Measurements from ENCODE around the gene PRPSAP1.
A peak's percentile ranks its signal among the peaks of the same experiment; 100 is the strongest.

PRPSAP1 gene

DNA sequence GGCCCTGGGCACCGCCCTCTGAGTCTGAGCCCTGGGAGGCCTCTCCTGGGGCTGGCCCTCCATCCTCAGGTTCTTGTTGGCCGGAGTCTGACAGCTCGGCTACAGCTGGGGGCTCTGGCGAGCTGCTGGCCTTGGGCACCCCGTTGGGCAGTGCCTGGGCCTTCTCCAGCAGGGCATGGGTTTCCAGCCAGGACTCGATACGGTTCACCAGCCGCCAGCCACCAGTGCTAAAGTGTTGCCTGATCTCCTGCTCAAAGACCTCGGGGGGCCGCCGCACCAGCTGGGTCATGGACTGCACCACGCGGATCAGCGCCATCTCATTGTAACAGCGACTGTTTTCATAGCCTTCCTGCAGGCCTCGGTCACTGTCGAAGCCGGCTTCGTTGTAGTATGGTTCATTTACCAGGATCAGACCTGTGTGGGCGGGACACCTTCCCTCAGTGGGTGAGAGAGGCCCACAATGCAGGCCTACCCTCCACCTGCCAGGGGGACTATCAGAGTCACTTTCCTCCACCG is 37.5 kb upstream of the PRPSAP1 start:
- Histone ChIP-seq H3K4me1 (ENCODE audit: control insufficient read depth, insufficient read depth, low read length) (no peaks in the 10 kb centered on the region), H3K4me3 (ENCODE audit: low read depth, low read length) (no peak overlapping the region), H3K9me3 (ENCODE audit: control insufficient read depth, insufficient read depth, low read depth, low read length) (no peaks in the 10 kb centered on the region), H3K36me3 (ENCODE audit: control insufficient read depth in 2 of 2, insufficient read depth in 1 of 2, low read length in 2 of 2) (peaks cover 3 to 72% of the 10 kb centered on the region in 2 experiments; a peak in 2 of 3 replicates), H3K27ac (ENCODE audit: extremely low read depth, low read depth, low read length) (no peak overlapping the region)
- CTCF ChIA-PET = interaction anchor here (0.5 to 3.0 kb wide), 5 partner anchors 13 to 88 kb away, joined by 3 to 13 read pairs (median 3); no protein-coding TSS in a partner anchor
- TF ChIP-seq ZBTB1 (tag by site-specific recombination; IDR thresholded peaks at IDR 0.05) (no peak), ZFHX2 (tag by site-specific recombination; conservative IDR thresholded peaks at IDR 0.05) (peak; percentile 33), OSR2 (tag by site-specific recombination; IDR thresholded peaks at IDR 0.05) (no peak), ZNF223 (tag by site-specific recombination; IDR thresholded peaks at IDR 0.05) (no peak), GLIS1 (tag by site-specific recombination; IDR thresholded peaks at IDR 0.05) (peak; percentile 54), ZIC2 (tag by site-specific recombination; IDR thresholded peaks at IDR 0.05) (peak; percentile 75)
- POLR2A ChIA-PET = no interaction called here

DNA sequence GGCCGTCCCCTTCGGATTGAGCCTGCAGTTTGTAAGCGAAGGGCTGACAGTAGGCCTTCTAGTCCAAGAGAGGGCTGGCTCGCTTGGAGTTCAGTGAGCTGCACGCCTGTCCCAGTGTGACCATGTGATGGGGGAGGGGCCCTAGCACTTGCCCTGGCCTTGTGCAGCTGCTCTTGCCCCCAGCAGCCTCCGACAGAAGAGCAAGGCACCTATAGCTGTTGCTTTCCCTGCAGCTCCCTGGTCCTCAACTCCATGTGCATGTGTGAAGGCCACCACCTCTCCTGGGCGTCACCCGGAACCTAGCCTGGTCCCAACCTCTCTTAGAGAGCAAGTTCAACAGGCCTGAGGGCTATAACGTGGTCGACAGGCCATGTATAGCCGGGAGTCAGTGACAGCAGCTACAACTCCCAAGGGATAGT is 36.3 kb upstream of the PRPSAP1 start:
- POLR2A ChIA-PET = interaction anchor here (0.7 to 1.5 kb wide), 3 partner anchors 17 to 481 kb away, joined by 3 to 6 read pairs (median 3); partner anchors contain the start of gene PRPSAP1
- TF ChIP-seq SCRT2 (tag by site-specific recombination; IDR thresholded peaks at IDR 0.05) (peak; percentile 33; the same call in 1 of the 2 replicates), GLIS2 (tag by site-specific recombination; IDR thresholded peaks at IDR 0.05) (peak; percentile 38; the same call in 1 of the 2 replicates)
- TF ChIP-seq, protein P1, sequence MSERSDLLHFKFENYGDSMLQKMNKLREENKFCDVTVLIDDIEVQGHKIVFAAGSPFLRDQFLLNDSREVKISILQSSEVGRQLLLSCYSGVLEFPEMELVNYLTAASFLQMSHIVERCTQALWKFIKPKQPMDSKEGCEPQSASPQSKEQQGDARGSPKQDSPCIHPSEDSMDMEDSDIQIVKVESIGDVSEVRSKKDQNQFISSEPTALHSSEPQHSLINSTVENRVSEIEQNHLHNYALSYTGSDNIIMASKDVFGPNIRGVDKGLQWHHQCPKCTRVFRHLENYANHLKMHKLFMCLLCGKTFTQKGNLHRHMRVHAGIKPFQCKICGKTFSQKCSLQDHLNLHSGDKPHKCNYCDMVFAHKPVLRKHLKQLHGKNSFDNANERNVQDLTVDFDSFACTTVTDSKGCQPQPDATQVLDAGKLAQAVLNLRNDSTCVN (tag by site-specific recombination; optimal IDR thresholded peaks at IDR 0.05) = no peak
- Histone ChIP-seq H3K4me3 (ENCODE audit: low read depth, low read length) (no peak overlapping the region), H3K36me3 (ENCODE audit: control insufficient read depth in 2 of 2, insufficient read depth in 1 of 2, low read length in 2 of 2) (peaks cover 0 to 62% of the 10 kb centered on the region in 2 experiments; a peak in 2 of 3 replicates), H3K9me3 (ENCODE audit: control insufficient read depth, insufficient read depth, low read depth, low read length) (no peaks in the 10 kb centered on the region), H3K27ac (ENCODE audit: extremely low read depth, low read depth, low read length) (no peak overlapping the region), H3K4me1 (ENCODE audit: control insufficient read depth, insufficient read depth, low read length) (peaks cover 4% of the 10 kb centered on the region; the same call in 1 of the 2 replicates)
- CTCF ChIA-PET = interaction anchor here (0.6 to 3.0 kb wide), 6 partner anchors 8 to 91 kb away, joined by 3 to 13 read pairs (median 6); no protein-coding TSS in a partner anchor

DNA sequence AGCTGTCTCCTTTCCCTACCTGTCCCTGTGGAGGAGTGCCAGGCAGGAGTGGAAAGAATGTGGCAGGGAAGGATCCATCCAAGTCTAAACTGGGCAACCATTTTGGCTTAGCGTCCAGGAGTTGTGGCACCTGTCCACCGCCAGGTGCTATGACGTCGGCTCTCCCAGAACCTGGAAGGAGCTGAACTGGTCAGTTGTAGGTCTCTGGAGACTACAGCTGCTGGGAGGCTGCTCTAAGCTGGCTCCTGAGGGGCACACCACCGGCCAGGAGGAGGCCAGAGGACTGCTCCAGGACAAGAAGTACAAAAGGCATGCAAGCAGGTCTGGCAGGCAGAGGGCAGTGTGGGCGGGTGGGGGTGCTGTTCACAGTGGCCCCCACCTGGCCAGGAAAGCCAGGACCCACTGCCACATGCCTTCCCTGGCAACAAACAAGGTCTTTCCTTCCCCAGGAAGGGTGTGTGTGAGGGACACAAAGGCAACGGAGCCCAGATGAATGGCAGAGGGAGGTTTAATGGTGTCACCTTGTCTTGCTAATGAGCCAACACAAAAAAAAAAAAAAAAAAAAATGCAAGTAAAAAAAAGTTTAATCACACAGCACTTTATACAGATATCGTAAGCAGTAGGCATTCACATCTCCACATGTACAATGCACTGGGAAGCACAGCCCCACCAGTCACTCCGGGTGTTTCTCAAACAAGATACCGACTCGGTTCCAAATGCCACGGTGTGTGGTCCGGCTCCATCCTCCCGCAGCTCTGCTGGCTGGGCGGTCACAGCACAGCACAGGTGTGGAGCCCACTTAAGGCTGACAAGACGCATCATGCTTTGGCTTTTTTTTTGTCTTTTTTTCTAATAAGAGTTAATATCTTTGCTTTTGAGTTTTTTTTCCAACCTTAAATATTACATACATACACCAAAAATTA is 35.5 kb upstream of the PRPSAP1 start:
- Histone ChIP-seq H3K27ac (ENCODE audit: extremely low read depth, low read depth, low read length) (no peak overlapping the region), H3K4me3 (ENCODE audit: low read depth, low read length) (no peak overlapping the region), H3K4me1 (ENCODE audit: control insufficient read depth, insufficient read depth, low read length) (peaks cover 4% of the 10 kb centered on the region; the same call in 1 of the 2 replicates), H3K36me3 (ENCODE audit: control insufficient read depth in 2 of 2, insufficient read depth in 1 of 2, low read length in 2 of 2) (peaks cover 0 to 58% of the 10 kb centered on the region in 2 experiments; a peak in 2 of 3 replicates), H3K9me3 (ENCODE audit: control insufficient read depth, insufficient read depth, low read depth, low read length) (no peaks in the 10 kb centered on the region)
- CTCF ChIA-PET = interaction anchor here (0.5 to 1.7 kb wide), 10 partner anchors 9 to 1827 kb away, joined by 3 to 9 read pairs (median 4); no protein-coding TSS in a partner anchor
- POLR2A ChIA-PET = interaction anchor here (0.7 to 1.5 kb wide), 3 partner anchors 35 to 480 kb away, joined by 3 to 6 read pairs (median 5); partner anchors contain the start of gene PRPSAP1
- TF ChIP-seq ZNF239 (tag by site-specific recombination; IDR thresholded peaks at IDR 0.05) (no peak), ZNF791 (tag by site-specific recombination; IDR thresholded peaks at IDR 0.05) (no peak), ZNF510 (tag by site-specific recombination; IDR thresholded peaks at IDR 0.05; ENCODE audit: insufficient replicate concordance) (no peak), ZNF302 (tag by site-specific recombination; IDR thresholded peaks at IDR 0.05; ENCODE audit: low read depth) (no peak), KLF8 (tag by site-specific recombination; IDR thresholded peaks at IDR 0.05) (no peak), GLIS2 (tag by site-specific recombination; IDR thresholded peaks at IDR 0.05) (0 out of 2 replicates have a peak, but pooled peaks have one; percentile 32), ZEB2 (tag by site-specific recombination; IDR thresholded peaks at IDR 0.05) (no peak), ZFHX2 (tag by site-specific recombination; conservative IDR thresholded peaks at IDR 0.05) (peak; percentile 35; the same call in 1 of the 2 replicates), SALL2 (tag by site-specific recombination; IDR thresholded peaks at IDR 0.05; ENCODE audit: borderline replicate concordance) (no peak)
- TF ChIP-seq, protein P2, sequence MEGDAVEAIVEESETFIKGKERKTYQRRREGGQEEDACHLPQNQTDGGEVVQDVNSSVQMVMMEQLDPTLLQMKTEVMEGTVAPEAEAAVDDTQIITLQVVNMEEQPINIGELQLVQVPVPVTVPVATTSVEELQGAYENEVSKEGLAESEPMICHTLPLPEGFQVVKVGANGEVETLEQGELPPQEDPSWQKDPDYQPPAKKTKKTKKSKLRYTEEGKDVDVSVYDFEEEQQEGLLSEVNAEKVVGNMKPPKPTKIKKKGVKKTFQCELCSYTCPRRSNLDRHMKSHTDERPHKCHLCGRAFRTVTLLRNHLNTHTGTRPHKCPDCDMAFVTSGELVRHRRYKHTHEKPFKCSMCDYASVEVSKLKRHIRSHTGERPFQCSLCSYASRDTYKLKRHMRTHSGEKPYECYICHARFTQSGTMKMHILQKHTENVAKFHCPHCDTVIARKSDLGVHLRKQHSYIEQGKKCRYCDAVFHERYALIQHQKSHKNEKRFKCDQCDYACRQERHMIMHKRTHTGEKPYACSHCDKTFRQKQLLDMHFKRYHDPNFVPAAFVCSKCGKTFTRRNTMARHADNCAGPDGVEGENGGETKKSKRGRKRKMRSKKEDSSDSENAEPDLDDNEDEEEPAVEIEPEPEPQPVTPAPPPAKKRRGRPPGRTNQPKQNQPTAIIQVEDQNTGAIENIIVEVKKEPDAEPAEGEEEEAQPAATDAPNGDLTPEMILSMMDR (tag by site-specific recombination; IDR thresholded peaks at IDR 0.05) = peak; percentile 60
- TF ChIP-seq, protein P3, sequence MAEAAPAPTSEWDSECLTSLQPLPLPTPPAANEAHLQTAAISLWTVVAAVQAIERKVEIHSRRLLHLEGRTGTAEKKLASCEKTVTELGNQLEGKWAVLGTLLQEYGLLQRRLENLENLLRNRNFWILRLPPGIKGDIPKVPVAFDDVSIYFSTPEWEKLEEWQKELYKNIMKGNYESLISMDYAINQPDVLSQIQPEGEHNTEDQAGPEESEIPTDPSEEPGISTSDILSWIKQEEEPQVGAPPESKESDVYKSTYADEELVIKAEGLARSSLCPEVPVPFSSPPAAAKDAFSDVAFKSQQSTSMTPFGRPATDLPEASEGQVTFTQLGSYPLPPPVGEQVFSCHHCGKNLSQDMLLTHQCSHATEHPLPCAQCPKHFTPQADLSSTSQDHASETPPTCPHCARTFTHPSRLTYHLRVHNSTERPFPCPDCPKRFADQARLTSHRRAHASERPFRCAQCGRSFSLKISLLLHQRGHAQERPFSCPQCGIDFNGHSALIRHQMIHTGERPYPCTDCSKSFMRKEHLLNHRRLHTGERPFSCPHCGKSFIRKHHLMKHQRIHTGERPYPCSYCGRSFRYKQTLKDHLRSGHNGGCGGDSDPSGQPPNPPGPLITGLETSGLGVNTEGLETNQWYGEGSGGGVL (tag by site-specific recombination; IDR thresholded peaks at IDR 0.05) = no peak
- TF ChIP-seq, protein P4, sequence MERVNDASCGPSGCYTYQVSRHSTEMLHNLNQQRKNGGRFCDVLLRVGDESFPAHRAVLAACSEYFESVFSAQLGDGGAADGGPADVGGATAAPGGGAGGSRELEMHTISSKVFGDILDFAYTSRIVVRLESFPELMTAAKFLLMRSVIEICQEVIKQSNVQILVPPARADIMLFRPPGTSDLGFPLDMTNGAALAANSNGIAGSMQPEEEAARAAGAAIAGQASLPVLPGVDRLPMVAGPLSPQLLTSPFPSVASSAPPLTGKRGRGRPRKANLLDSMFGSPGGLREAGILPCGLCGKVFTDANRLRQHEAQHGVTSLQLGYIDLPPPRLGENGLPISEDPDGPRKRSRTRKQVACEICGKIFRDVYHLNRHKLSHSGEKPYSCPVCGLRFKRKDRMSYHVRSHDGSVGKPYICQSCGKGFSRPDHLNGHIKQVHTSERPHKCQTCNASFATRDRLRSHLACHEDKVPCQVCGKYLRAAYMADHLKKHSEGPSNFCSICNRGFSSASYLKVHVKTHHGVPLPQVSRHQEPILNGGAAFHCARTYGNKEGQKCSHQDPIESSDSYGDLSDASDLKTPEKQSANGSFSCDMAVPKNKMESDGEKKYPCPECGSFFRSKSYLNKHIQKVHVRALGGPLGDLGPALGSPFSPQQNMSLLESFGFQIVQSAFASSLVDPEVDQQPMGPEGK (tag by site-specific recombination; IDR thresholded peaks at IDR 0.05) = peak; percentile 61
- TF ChIP-seq, protein P5, sequence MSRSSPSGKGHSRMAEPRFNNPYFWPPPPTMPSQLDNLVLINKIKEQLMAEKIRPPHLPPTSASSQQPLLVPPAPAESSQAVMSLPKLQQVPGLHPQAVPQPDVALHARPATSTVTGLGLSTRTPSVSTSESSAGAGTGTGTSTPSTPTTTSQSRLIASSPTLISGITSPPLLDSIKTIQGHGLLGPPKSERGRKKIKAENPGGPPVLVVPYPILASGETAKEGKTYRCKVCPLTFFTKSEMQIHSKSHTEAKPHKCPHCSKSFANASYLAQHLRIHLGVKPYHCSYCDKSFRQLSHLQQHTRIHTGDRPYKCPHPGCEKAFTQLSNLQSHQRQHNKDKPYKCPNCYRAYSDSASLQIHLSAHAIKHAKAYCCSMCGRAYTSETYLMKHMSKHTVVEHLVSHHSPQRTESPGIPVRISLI (tag by site-specific recombination; IDR thresholded peaks at IDR 0.05) = peak; percentile 86

Measured in HEK293 (cell line).